IMR-90 (cell line): ENCODE results near the gene DDA1.

Experiments used
- CHD1 ChIP-seq: IDR thresholded peaks from 2 replicates; pipeline ENCODE4 v1.6.1; 2012; ENCODE audit warnings: low read depth, low read length, improper control_type of control experiment
- CTCF ChIP-seq: conservative IDR thresholded peaks from 2 replicates; pipeline ENCODE4 v1.5.1; 2012; ENCODE audit warnings: mild to moderate bottlenecking, low read depth, low read length, improper control_type of control experiment
- RFX5 ChIP-seq: IDR thresholded peaks from 2 replicates; pipeline ENCODE4 v1.8.0; 2012; ENCODE audit warnings: low read depth, mild to moderate bottlenecking, low read length, moderate library complexity

GRCh38 chr19:17348700-17349099 lies 39.3 kb downstream of the DDA1 start:
- TF ChIP-seq CTCF, result no peak
- no peak for TF ChIP-seq CHD1
- no peak for TF ChIP-seq RFX5
